ENCODE data around the gene OR2J2.

- TF ChIP-seq POLR2A (IDR thresholded peaks at IDR 0.05) (no peak), CTCF (IDR thresholded peaks at IDR 0.05) (no peak)
Observed at GRCh38 chr6:29211488-29211887, 40.8 kb downstream of the OR2J2 start.
